Hematopoietic multipotent progenitor cell treated with erythropoietin and hydrocortisone succinate and interleukin-3 and kit ligand, for 15 days (in vitro differentiated cells): ENCODE results near the gene AP2A2.

Source experiments
- DNase-seq: peaks from one replicate; pipeline ENCODE4 v3.0.0-alpha.2; 2015; ENCODE audit warnings: low spot score

AP2A2 gene

GRCh38 chr11:1015826-1016545 is 90.3 kb downstream of the AP2A2 start:
- no peak for DNase-seq

- peak; percentile 9 for DNase-seq
Observed at GRCh38 chr11:1016610-1017126, 91.0 kb downstream of the AP2A2 start.

GRCh38 chr11:1017269-1018005 is 91.8 kb downstream of the AP2A2 start:
- DNase-seq = peak; percentile 6

GRCh38 chr11:1018091-1018490 is 92.4 kb downstream of the AP2A2 start:
- DNase-seq = no peak

- DNase-seq = no peak
Observed at GRCh38 chr11:1019321-1019910, 93.7 kb downstream of the AP2A2 start.

- DNase-seq = no peak
Observed at GRCh38 chr11:1020211-1020905, 94.7 kb downstream of the AP2A2 start.

GRCh38 chr11:1022411-1022810 is 96.7 kb downstream of the AP2A2 start:
- DNase-seq = no peak

GRCh38 chr11:1022908-1023810 is 97.5 kb downstream of the AP2A2 start:
- DNase-seq = no peak

- DNase-seq = no peak
Observed at GRCh38 chr11:1023811-1024596, 98.3 kb downstream of the AP2A2 start.

GRCh38 chr11:1024597-1025409 is 99.1 kb downstream of the AP2A2 start:
- DNase-seq = no peak

- no peak for DNase-seq
Observed at GRCh38 chr11:1025410-1026162, 99.9 kb downstream of the AP2A2 start.

GRCh38 chr11:1026163-1026450 is 100.4 kb downstream of the AP2A2 start:
- no peak for DNase-seq

- DNase-seq = no peak
Observed at GRCh38 chr11:1026641-1027482, 101.2 kb downstream of the AP2A2 start.

GRCh38 chr11:1027483-1028290 is 102.0 kb downstream of the AP2A2 start:
- DNase-seq = no peak

GRCh38 chr11:1028291-1028540 is 102.5 kb downstream of the AP2A2 start:
- DNase-seq = no peak

- DNase-seq = no peak
Observed at GRCh38 chr11:1028616-1029015, 102.9 kb downstream of the AP2A2 start.

GRCh38 chr11:1029051-1029450 is 103.4 kb downstream of the AP2A2 start:
- no peak for DNase-seq

GRCh38 chr11:1029654-1030053 is 104.0 kb downstream of the AP2A2 start:
- DNase-seq = no peak
